WTC11 (cell line): ENCODE measurements around the gene HLX. TPM values are rescaled to one million over a fixed set of nuclear protein-coding genes. Genes with fewer than 3 reads are reported as not detected.

Experiments used
- ATAC-seq: fragments of 200-7000 bp; cut with Tn5 transposase; 2 replicates; pipeline ENCODE4 v1.10.0; 2021; ENCODE audit warnings: mild to moderate bottlenecking, moderate library complexity
- CTCF ChIA-PET: fragments of 300-600 bp; sonication (Branson Sonifier 250); formaldehyde crosslinking; loops from one replicate; lab custom pipeline; 2021; ENCODE audit warnings: antibody characterized with exemption; lab: Charles Lee
- POLR2A ChIA-PET: fragments of 350-600 bp; sonication (Branson Sonifier 250); formaldehyde crosslinking; loops from one replicate; lab custom pipeline; 2021; ENCODE audit warnings: antibody characterized with exemption; lab: Charles Lee
- DNase-seq: peaks from one replicate; pipeline ENCODE4 v3.0.0; 2021; ENCODE audit warnings: low spot score
- H3K27ac Mint-ChIP-seq: 2 replicates; pipeline ENCODE4 v1.8.0; 2021; ENCODE audit warnings: mixed read lengths
- H3K27me3 Mint-ChIP-seq: 2 replicates; pipeline ENCODE4 v1.8.0; 2021; ENCODE audit warnings: low read depth, mild to moderate bottlenecking, moderate library complexity, mixed read lengths
- H3K36me3 Mint-ChIP-seq: 2 replicates; pipeline ENCODE4 v1.8.0; 2021; ENCODE audit warnings: mixed read lengths
- H3K4me1 Mint-ChIP-seq: 2 replicates; pipeline ENCODE4 v1.8.0; 2022; ENCODE audit warnings: mixed read lengths
- H3K4me3 Mint-ChIP-seq: 2 replicates; pipeline ENCODE4 v1.8.0; 2021; ENCODE audit warnings: mild to moderate bottlenecking, moderate library complexity, mixed read lengths
- H3K9me3 Mint-ChIP-seq: 2 replicates; pipeline ENCODE4 v1.8.0; 2021; ENCODE audit warnings: mixed read lengths
- CBFB ChIP-seq: sonication (generic); formaldehyde crosslinking; IDR thresholded peaks from 2 replicates; pipeline ENCODE4 v1.8.1; 2022; ENCODE audit warnings: mild to moderate bottlenecking, low read depth, missing genetic modification reagents
- ESRRA ChIP-seq: sonication (generic); formaldehyde crosslinking; IDR thresholded peaks from 2 replicates; pipeline ENCODE4 v1.8.1; 2022; ENCODE audit warnings: mild to moderate bottlenecking, missing genetic modification reagents, borderline replicate concordance
- FOXJ3 ChIP-seq: sonication (generic); formaldehyde crosslinking; IDR thresholded peaks from 2 replicates; pipeline ENCODE4 v1.9.0; 2021; ENCODE audit warnings: missing genetic modification reagents, mild to moderate bottlenecking, borderline replicate concordance
- FOXK1 ChIP-seq: sonication (generic); formaldehyde crosslinking; IDR thresholded peaks from 2 replicates; pipeline ENCODE4 v1.8.0; 2022; ENCODE audit warnings: mild to moderate bottlenecking, moderate library complexity, missing genetic modification reagents
- JAZF1 ChIP-seq: fragments of 250-450 bp; sonication (Bioruptor Pico); IDR thresholded peaks from 2 replicates; pipeline ENCODE4 v1.9.0; 2021; ENCODE audit warnings: moderate library complexity, mild to moderate bottlenecking, inconsistent platforms
- NR3C1 ChIP-seq: sonication (generic); formaldehyde crosslinking; conservative IDR thresholded peaks from 2 replicates; pipeline ENCODE4 v1.8.1; 2023; ENCODE audit warnings: low read depth, mild to moderate bottlenecking, missing genetic modification reagents
- OVOL2 ChIP-seq: fragments of 250-450 bp; sonication (Bioruptor Pico); IDR thresholded peaks from 2 replicates; pipeline ENCODE4 v1.9.0; 2021; ENCODE audit warnings: mild to moderate bottlenecking, borderline replicate concordance
- RORB ChIP-seq: fragments of 250-450 bp; sonication (Bioruptor Pico); IDR thresholded peaks from 2 replicates; pipeline ENCODE4 v1.9.0; 2021; ENCODE audit warnings: mild to moderate bottlenecking
- SMAD3 ChIP-seq: sonication (generic); formaldehyde crosslinking; IDR thresholded peaks from 2 replicates; pipeline ENCODE4 v1.8.0; 2022; ENCODE audit warnings: missing genetic modification reagents, mild to moderate bottlenecking, borderline replicate concordance
- SOX15 ChIP-seq: fragments of 250-450 bp; sonication (Bioruptor Pico); IDR thresholded peaks from 2 replicates; pipeline ENCODE4 v1.9.0; 2021; ENCODE audit warnings: mild to moderate bottlenecking
- SP1 ChIP-seq: sonication (generic); formaldehyde crosslinking; conservative IDR thresholded peaks from 2 replicates; pipeline ENCODE4 v1.8.1; 2022; ENCODE audit warnings: missing genetic modification reagents
- TEAD4 ChIP-seq: sonication (generic); formaldehyde crosslinking; IDR thresholded peaks from 2 replicates; pipeline ENCODE4 v1.8.0; 2022; ENCODE audit warnings: mild to moderate bottlenecking, missing genetic modification reagents
- ZNF121 ChIP-seq: sonication (generic); formaldehyde crosslinking; IDR thresholded peaks from 2 replicates; pipeline ENCODE4 v1.8.0; 2023; ENCODE audit warnings: missing genetic modification reagents
- ZNF263 ChIP-seq: sonication (generic); formaldehyde crosslinking; IDR thresholded peaks from 2 replicates; pipeline ENCODE4 v1.8.1; 2022; ENCODE audit warnings: low read depth, mild to moderate bottlenecking, moderate library complexity, missing genetic modification reagents
- total RNA-seq: library from RNA; stranded (reverse); gene quantifications from 3 replicates; pipeline ENCODE4 v1.2.3, GENCODE V29; 2021
- TF ChIP-seq, protein P1 (sequence below): fragments of 250-450 bp; sonication (Bioruptor Pico); IDR thresholded peaks from 2 replicates; pipeline ENCODE4 v1.9.0; 2021; ENCODE audit warnings: mild to moderate bottlenecking, borderline replicate concordance
- TF ChIP-seq, protein P2 (sequence below): sonication (generic); formaldehyde crosslinking; conservative IDR thresholded peaks from 2 replicates; pipeline ENCODE4 v1.8.1; 2023; ENCODE audit warnings: mild to moderate bottlenecking, low read depth, missing genetic modification reagents, moderate library complexity
- TF ChIP-seq, protein P3 (sequence below): sonication (generic); formaldehyde crosslinking; IDR thresholded peaks from 2 replicates; pipeline ENCODE4 v1.8.1; 2022; ENCODE audit warnings: mild to moderate bottlenecking, missing genetic modification reagents, moderate library complexity, borderline replicate concordance
- TF ChIP-seq, protein P4 (sequence below): sonication (generic); formaldehyde crosslinking; IDR thresholded peaks from 2 replicates; pipeline ENCODE4 v1.8.0; 2022; ENCODE audit warnings: mild to moderate bottlenecking, missing genetic modification reagents
- TF ChIP-seq, protein P5 (sequence below): sonication (generic); formaldehyde crosslinking; IDR thresholded peaks from 2 replicates; pipeline ENCODE4 v1.8.1; 2023; ENCODE audit warnings: mild to moderate bottlenecking, missing genetic modification reagents, moderate library complexity
- TF ChIP-seq, protein P6 (sequence below): sonication (generic); formaldehyde crosslinking; IDR thresholded peaks from 2 replicates; pipeline ENCODE4 v1.8.1; 2023; ENCODE audit warnings: mild to moderate bottlenecking, missing genetic modification reagents, moderate library complexity
- TF ChIP-seq, protein P7 (sequence below): fragments of 250-450 bp; sonication (Bioruptor Pico); IDR thresholded peaks from 2 replicates; pipeline ENCODE4 v2.1.2; 2022; ENCODE audit warnings: mild to moderate bottlenecking, moderate library complexity
- TF ChIP-seq, protein P8 (sequence below): sonication (generic); formaldehyde crosslinking; IDR thresholded peaks from 2 replicates; pipeline ENCODE4 v1.8.1; 2023; ENCODE audit warnings: mild to moderate bottlenecking, missing genetic modification reagents

The HLX gene
- total RNA-seq, 1 experiment from 2014 or later, result not detected

DNA sequence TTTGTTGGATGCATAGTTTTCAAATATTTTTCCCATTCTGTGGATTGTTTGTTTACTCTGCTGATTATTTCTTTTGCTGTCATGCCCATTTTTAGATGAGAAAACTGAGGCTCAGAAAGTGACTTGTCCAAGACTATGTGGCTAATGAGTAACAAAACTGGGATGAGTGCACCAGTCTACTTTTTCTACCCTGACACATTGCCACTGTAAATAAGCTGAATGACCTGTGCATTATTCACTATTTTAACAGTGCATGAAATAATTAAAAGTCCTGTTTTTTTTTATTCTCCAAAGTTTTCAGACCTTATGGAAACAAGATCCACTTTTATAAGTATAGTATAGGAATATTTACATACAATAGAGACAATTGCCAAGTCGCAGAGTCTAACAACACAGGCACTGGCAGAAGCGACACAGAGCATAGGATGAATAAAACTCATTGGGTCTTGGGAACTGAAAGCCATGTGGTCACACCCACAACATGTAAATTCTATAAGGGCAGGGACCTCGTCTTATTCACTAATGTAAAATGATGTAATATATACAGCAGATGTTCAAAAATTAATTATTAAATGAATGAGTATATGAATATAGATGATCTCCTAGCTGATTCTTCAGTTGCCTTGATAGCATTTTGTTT is 45.2 kb downstream of the HLX start (continued):
- TF ChIP-seq, protein P1, sequence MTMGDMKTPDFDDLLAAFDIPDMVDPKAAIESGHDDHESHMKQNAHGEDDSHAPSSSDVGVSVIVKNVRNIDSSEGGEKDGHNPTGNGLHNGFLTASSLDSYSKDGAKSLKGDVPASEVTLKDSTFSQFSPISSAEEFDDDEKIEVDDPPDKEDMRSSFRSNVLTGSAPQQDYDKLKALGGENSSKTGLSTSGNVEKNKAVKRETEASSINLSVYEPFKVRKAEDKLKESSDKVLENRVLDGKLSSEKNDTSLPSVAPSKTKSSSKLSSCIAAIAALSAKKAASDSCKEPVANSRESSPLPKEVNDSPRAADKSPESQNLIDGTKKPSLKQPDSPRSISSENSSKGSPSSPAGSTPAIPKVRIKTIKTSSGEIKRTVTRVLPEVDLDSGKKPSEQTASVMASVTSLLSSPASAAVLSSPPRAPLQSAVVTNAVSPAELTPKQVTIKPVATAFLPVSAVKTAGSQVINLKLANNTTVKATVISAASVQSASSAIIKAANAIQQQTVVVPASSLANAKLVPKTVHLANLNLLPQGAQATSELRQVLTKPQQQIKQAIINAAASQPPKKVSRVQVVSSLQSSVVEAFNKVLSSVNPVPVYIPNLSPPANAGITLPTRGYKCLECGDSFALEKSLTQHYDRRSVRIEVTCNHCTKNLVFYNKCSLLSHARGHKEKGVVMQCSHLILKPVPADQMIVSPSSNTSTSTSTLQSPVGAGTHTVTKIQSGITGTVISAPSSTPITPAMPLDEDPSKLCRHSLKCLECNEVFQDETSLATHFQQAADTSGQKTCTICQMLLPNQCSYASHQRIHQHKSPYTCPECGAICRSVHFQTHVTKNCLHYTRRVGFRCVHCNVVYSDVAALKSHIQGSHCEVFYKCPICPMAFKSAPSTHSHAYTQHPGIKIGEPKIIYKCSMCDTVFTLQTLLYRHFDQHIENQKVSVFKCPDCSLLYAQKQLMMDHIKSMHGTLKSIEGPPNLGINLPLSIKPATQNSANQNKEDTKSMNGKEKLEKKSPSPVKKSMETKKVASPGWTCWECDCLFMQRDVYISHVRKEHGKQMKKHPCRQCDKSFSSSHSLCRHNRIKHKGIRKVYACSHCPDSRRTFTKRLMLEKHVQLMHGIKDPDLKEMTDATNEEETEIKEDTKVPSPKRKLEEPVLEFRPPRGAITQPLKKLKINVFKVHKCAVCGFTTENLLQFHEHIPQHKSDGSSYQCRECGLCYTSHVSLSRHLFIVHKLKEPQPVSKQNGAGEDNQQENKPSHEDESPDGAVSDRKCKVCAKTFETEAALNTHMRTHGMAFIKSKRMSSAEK (CRISPR knock-in tag), result no peak
- no peak for TF ChIP-seq RORB (CRISPR knock-in tag)

DNA sequence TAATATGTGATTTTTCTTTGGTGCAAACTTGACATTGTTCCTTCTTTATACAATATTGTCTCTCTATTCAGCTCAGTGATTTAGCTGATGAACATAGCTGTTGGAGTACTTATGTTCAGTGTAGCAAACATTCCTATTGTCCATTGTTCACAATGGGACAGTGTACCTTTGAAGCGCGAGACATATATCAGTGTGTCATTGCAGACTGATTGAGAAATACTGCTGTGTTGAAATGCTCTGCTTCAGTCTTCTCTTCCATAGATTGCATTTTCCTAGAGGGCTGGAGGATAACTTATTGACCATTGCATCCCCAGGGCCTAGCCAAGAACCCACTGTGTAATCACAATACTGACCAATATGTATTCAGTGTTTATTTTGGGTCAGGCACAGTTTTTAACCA is 46.5 kb downstream of the HLX start:
- Mint-ChIP-seq H3K27ac (no peak overlapping the region), H3K9me3 (0 out of 2 replicates have a peak, but pooled peaks cover 4% of the 10 kb centered on the region), H3K36me3 (no peaks in the 10 kb centered on the region), H3K27me3 (no peaks in the 10 kb centered on the region), H3K4me3 (no peak overlapping the region)
- DNase-seq (no peak), ATAC-seq (no peak)
- CTCF ChIA-PET, result no interaction called here
- POLR2A ChIA-PET, result no interaction called here
- TF ChIP-seq CBFB (CRISPR knock-in tag) (no peak), FOXK1 (CRISPR knock-in tag) (no peak), NR3C1 (CRISPR knock-in tag) (no peak), SMAD3 (CRISPR knock-in tag) (no peak), SOX15 (CRISPR knock-in tag) (no peak), ZNF121 (no peak), ESRRA (CRISPR knock-in tag) (no peak), ZNF263 (CRISPR knock-in tag) (no peak), FOXJ3 (CRISPR knock-in tag) (no peak), TEAD4 (CRISPR knock-in tag) (no peak), JAZF1 (CRISPR knock-in tag) (no peak), SP1 (CRISPR knock-in tag) (no peak), OVOL2 (no peak)
- TF ChIP-seq, protein P2, sequence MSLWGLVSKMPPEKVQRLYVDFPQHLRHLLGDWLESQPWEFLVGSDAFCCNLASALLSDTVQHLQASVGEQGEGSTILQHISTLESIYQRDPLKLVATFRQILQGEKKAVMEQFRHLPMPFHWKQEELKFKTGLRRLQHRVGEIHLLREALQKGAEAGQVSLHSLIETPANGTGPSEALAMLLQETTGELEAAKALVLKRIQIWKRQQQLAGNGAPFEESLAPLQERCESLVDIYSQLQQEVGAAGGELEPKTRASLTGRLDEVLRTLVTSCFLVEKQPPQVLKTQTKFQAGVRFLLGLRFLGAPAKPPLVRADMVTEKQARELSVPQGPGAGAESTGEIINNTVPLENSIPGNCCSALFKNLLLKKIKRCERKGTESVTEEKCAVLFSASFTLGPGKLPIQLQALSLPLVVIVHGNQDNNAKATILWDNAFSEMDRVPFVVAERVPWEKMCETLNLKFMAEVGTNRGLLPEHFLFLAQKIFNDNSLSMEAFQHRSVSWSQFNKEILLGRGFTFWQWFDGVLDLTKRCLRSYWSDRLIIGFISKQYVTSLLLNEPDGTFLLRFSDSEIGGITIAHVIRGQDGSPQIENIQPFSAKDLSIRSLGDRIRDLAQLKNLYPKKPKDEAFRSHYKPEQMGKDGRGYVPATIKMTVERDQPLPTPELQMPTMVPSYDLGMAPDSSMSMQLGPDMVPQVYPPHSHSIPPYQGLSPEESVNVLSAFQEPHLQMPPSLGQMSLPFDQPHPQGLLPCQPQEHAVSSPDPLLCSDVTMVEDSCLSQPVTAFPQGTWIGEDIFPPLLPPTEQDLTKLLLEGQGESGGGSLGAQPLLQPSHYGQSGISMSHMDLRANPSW (CRISPR knock-in tag), result no peak
- TF ChIP-seq, protein P3, sequence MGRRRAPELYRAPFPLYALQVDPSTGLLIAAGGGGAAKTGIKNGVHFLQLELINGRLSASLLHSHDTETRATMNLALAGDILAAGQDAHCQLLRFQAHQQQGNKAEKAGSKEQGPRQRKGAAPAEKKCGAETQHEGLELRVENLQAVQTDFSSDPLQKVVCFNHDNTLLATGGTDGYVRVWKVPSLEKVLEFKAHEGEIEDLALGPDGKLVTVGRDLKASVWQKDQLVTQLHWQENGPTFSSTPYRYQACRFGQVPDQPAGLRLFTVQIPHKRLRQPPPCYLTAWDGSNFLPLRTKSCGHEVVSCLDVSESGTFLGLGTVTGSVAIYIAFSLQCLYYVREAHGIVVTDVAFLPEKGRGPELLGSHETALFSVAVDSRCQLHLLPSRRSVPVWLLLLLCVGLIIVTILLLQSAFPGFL, result no peak
- TF ChIP-seq, protein P4, sequence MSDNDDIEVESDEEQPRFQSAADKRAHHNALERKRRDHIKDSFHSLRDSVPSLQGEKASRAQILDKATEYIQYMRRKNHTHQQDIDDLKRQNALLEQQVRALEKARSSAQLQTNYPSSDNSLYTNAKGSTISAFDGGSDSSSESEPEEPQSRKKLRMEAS (CRISPR knock-in tag), result no peak
- TF ChIP-seq, protein P5, sequence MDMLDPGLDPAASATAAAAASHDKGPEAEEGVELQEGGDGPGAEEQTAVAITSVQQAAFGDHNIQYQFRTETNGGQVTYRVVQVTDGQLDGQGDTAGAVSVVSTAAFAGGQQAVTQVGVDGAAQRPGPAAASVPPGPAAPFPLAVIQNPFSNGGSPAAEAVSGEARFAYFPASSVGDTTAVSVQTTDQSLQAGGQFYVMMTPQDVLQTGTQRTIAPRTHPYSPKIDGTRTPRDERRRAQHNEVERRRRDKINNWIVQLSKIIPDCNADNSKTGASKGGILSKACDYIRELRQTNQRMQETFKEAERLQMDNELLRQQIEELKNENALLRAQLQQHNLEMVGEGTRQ (CRISPR knock-in tag), result no peak
- TF ChIP-seq, protein P6, sequence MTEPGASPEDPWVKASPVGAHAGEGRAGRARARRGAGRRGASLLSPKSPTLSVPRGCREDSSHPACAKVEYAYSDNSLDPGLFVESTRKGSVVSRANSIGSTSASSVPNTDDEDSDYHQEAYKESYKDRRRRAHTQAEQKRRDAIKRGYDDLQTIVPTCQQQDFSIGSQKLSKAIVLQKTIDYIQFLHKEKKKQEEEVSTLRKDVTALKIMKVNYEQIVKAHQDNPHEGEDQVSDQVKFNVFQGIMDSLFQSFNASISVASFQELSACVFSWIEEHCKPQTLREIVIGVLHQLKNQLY (CRISPR knock-in tag), result no peak
- TF ChIP-seq, protein P7, sequence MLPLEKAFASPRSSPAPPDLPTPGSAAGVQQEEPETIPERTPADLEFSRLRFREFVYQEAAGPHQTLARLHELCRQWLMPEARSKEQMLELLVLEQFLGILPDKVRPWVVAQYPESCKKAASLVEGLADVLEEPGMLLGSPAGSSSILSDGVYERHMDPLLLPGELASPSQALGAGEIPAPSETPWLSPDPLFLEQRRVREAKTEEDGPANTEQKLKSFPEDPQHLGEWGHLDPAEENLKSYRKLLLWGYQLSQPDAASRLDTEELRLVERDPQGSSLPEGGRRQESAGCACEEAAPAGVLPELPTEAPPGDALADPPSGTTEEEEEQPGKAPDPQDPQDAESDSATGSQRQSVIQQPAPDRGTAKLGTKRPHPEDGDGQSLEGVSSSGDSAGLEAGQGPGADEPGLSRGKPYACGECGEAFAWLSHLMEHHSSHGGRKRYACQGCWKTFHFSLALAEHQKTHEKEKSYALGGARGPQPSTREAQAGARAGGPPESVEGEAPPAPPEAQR (CRISPR knock-in tag), result no peak
- TF ChIP-seq, protein P8, sequence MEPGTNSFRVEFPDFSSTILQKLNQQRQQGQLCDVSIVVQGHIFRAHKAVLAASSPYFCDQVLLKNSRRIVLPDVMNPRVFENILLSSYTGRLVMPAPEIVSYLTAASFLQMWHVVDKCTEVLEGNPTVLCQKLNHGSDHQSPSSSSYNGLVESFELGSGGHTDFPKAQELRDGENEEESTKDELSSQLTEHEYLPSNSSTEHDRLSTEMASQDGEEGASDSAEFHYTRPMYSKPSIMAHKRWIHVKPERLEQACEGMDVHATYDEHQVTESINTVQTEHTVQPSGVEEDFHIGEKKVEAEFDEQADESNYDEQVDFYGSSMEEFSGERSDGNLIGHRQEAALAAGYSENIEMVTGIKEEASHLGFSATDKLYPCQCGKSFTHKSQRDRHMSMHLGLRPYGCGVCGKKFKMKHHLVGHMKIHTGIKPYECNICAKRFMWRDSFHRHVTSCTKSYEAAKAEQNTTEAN (CRISPR knock-in tag), result no peak
- TF ChIP-seq, all 79 proteins: peak for 0
- H3K4me1 Mint-ChIP-seq, result peaks cover 20% of the 10 kb centered on the region
